ENCODE measurements around the gene ANTXR2. TPM values are rescaled to one million over a fixed set of nuclear protein-coding genes. Genes with fewer than 3 reads are reported as not detected.
"Not testable (repeated sequence)": the region's sequence is repeated elsewhere in the genome, so short reads cannot be mapped to it uniquely, and the experiment has no call there.

The ANTXR2 gene
- total RNA-seq, result 100 to 1,000 TPM; 319 to 518 (median 329) TPM

GRCh38 chr4:80072744-80073472, at the start of gene ANTXR2:
ANTXR2 (minus strand) TSS chr4:80073229; CDS start chr4:80072560, 669 bp downstream.
- peak within 1 kb of the TSS; percentile 92 to 95 (median 95) for H3K27ac ChIP-seq (replicated peaks in 1 of 4)
- 0% methylated on average over 15 of the region's 52 CpGs for WGBS
- DNase-seq (ENCODE audit: extremely low spot score), result peak; percentile 96
- H3K9me3 ChIP-seq, result no peaks in the 10 kb centered on the region
- peaks cover 3 to 18% (median 12%) of the 10 kb centered on the region in 4 donors for H3K36me3 ChIP-seq
- TF ChIP-seq POLR2AphosphoS5 (IDR thresholded peaks at IDR 0.05) (peak; percentile 69 to 91), CTCF (IDR thresholded peaks at IDR 0.05) (peak in 2 of 3 experiments; percentile 25 to 26), EP300 (IDR thresholded peaks at IDR 0.05) (no peak), POLR2A (IDR thresholded peaks at IDR 0.05; ENCODE audit: low read depth) (no peak)
- no peaks in the 10 kb centered on the region for H3K27me3 ChIP-seq
- peak within 1 kb of the TSS; percentile 81 to 94 (median 90) for H3K4me3 ChIP-seq
- peaks cover 24 to 56% (median 46%) of the 10 kb centered on the region in 4 donors for H3K4me1 ChIP-seq
- intact Hi-C loops (cut with DNase I), result loop anchor here (5.0 kb wide), 2 partner anchors 109 to 1131 kb away; no protein-coding TSS in a partner anchor

- WGBS, result 87% methylated on average over 3 of the region's 3 CpGs
- H3K4me1 ChIP-seq; H3K27me3 ChIP-seq; H3K36me3 ChIP-seq; H3K4me3 ChIP-seq; DNase-seq (ENCODE audit: extremely low spot score); intact Hi-C loops (cut with DNase I); H3K9me3 ChIP-seq; H3K27ac ChIP-seq (replicated peaks in 1 of 4): not testable (repeated sequence)
These were observed 48.8 kb upstream of the ANTXR2 start for GRCh38 chr4:80121815-80122214.

- H3K9me3 ChIP-seq; H3K27ac ChIP-seq (replicated peaks in 1 of 4); H3K27me3 ChIP-seq; H3K4me1 ChIP-seq; H3K36me3 ChIP-seq; H3K4me3 ChIP-seq; intact Hi-C loops (cut with DNase I); DNase-seq (ENCODE audit: extremely low spot score): not testable (repeated sequence)
- WGBS, result 91% methylated on average over 3 of the region's 3 CpGs
These were observed 46.6 kb upstream of the ANTXR2 start for GRCh38 chr4:80119620-80120019.

GRCh38 chr4:80116516-80116915, 43.5 kb upstream of the ANTXR2 start:
- no peak for DNase-seq (ENCODE audit: extremely low spot score)
- 77% methylated on average over 1 of the region's 1 CpG for WGBS

GRCh38 chr4:80115368-80116181, 42.5 kb upstream of the ANTXR2 start:
- DNase-seq (ENCODE audit: extremely low spot score), result no peak
- peaks cover 0 to 10% (median 3%) of the 10 kb centered on the region in 4 donors for H3K9me3 ChIP-seq
- no peak overlapping the region for H3K4me3 ChIP-seq
- intact Hi-C loops (cut with DNase I), result no loop called here
- H3K36me3 ChIP-seq, result no peaks in the 10 kb centered on the region
- no peaks in the 10 kb centered on the region for H3K27me3 ChIP-seq
- TF ChIP-seq CTCF (IDR thresholded peaks at IDR 0.05), result no peak
- H3K27ac ChIP-seq (replicated peaks in 1 of 4), result no peak overlapping the region
- 94% methylated on average over 5 of the region's 8 CpGs for WGBS
- H3K4me1 ChIP-seq, result no peaks in the 10 kb centered on the region

More at GRCh38 chr4:80116516-80116915, 43.5 kb upstream of the ANTXR2 start:
- no peaks in the 10 kb centered on the region for H3K36me3 ChIP-seq
- H3K27me3 ChIP-seq, result no peaks in the 10 kb centered on the region
- peaks cover 0 to 10% (median 3%) of the 10 kb centered on the region in 4 donors for H3K9me3 ChIP-seq
- H3K27ac ChIP-seq (replicated peaks in 1 of 4), result no peak overlapping the region
- intact Hi-C loops (cut with DNase I), result no loop called here
- TF ChIP-seq CTCF (IDR thresholded peaks at IDR 0.05) (no peak), EP300 (IDR thresholded peaks at IDR 0.05) (no peak), POLR2A (IDR thresholded peaks at IDR 0.05; ENCODE audit: low read depth) (no peak), POLR2AphosphoS5 (IDR thresholded peaks at IDR 0.05) (no peak)
- H3K4me3 ChIP-seq, result no peak overlapping the region
- no peaks in the 10 kb centered on the region for H3K4me1 ChIP-seq

All from esophagus muscularis mucosa (tissue), 4 donors.